CD14-positive monocyte (primary cell): ENCODE results near the gene EXOC6B. TPM values are rescaled to one million over a fixed set of nuclear protein-coding genes. Genes with fewer than 3 reads are reported as not detected.

ENCODE experiments used
- DNase-seq, 3 donors: peaks; one replicate each; pipeline ENCODE4 v3.0.0-alpha.2; 2011 to 2022
- H2AFZ ChIP-seq: 2 replicates; pipeline ENCODE4 v1.6.0; 2012; ENCODE audit warnings: mild to moderate bottlenecking, low read depth, low read length, inconsistent platforms; ENCODE audit not compliant: insufficient read depth, poor library complexity, severe bottlenecking
- H3K27ac ChIP-seq, 2 donors: 1 replicate in 1 of 2; 2 replicates in 1 of 2; pipeline ENCODE4 v1.5.1; 2012 to 2013; ENCODE audit warnings: low read length in 2 of 2, control low read depth in 1 of 2, inconsistent platforms in 1 of 2, low read depth in 1 of 2, mild to moderate bottlenecking in 1 of 2
- H3K27me3 ChIP-seq, 2 donors: one replicate each; pipeline versions ENCODE4 v1.6.0 to v1.6.1; 2011 to 2013; ENCODE audit warnings: low read length in 2 of 2; ENCODE audit not compliant: control insufficient read depth in 2 of 2, insufficient read depth in 2 of 2
- H3K36me3 ChIP-seq, 2 donors: replicated peaks in 1 of 2; 1 replicate in 1 of 2; 2 replicates in 1 of 2; pipeline versions ENCODE4 v1.5.1 to v1.6.1; 2012 to 2013; ENCODE audit warnings: low read length in 2 of 2, control low read depth in 1 of 2, inconsistent platforms in 1 of 2, mild to moderate bottlenecking in 1 of 2; ENCODE audit not compliant: insufficient read depth in 2 of 2, control insufficient read depth in 1 of 2
- H3K4me1 ChIP-seq, 2 donors: 1 replicate in 1 of 2; 2 replicates in 1 of 2; pipeline versions ENCODE4 v1.5.1 to v1.6.1; 2012 to 2013; ENCODE audit warnings: low read length in 2 of 2, control low read depth in 1 of 2, inconsistent platforms in 1 of 2, mild to moderate bottlenecking in 1 of 2, moderate library complexity in 1 of 2; ENCODE audit not compliant: insufficient read depth in 2 of 2, control insufficient read depth in 1 of 2
- H3K4me2 ChIP-seq: replicated peaks from 2 replicates; pipeline ENCODE3; 2012; ENCODE audit warnings: low read length, moderate library complexity, mild to moderate bottlenecking; ENCODE audit not compliant: poor library complexity, severe bottlenecking; ENCODE audit errors: extremely low read depth
- H3K4me3 ChIP-seq, 3 experiments: fragments of 200-600 bp in 1 of 3; sonication (generic) in 1 of 3; replicated peaks in 1 of 3; 1 replicate in 2 of 3; 2 replicates in 1 of 3; pipeline ENCODE4 v1.5.1; 2011 to 2013; ENCODE audit warnings: low read length in 3 of 3, mild to moderate bottlenecking in 3 of 3, control low read depth in 2 of 3, low read depth in 2 of 3, inconsistent platforms in 1 of 3, moderate library complexity in 1 of 3
- H3K79me2 ChIP-seq: 2 replicates; pipeline ENCODE4 v1.6.0; 2012; ENCODE audit warnings: mild to moderate bottlenecking, control low read depth, inconsistent platforms, low read length, moderate library complexity; ENCODE audit not compliant: insufficient read depth
- H3K9ac ChIP-seq: 2 replicates; pipeline ENCODE4 v1.6.0; 2017; ENCODE audit warnings: low read length, mild to moderate bottlenecking; ENCODE audit not compliant: insufficient read depth, poor library complexity, severe bottlenecking
- H3K9me3 ChIP-seq, 2 donors: replicated peaks in 1 of 2; 1 replicate in 1 of 2; 2 replicates in 1 of 2; pipeline versions ENCODE4 v1.5.1 to v1.6.1; 2012 to 2013; ENCODE audit warnings: low read length in 2 of 2, control low read depth in 1 of 2; ENCODE audit not compliant: control insufficient read depth in 1 of 2, insufficient read depth in 1 of 2
- H4K20me1 ChIP-seq: 2 replicates; pipeline ENCODE4 v1.6.0; 2012; ENCODE audit warnings: mild to moderate bottlenecking, low read length, control low read depth, moderate library complexity; ENCODE audit not compliant: insufficient read depth
- H3K27ac Mint-ChIP-seq, 7 donors: one replicate each; pipeline ENCODE4 v1.8.0; 2020; ENCODE audit warnings: mild to moderate bottlenecking in 7 of 7, mixed read lengths in 7 of 7, moderate library complexity in 6 of 7, inconsistent platforms in 2 of 7
- H3K27me3 Mint-ChIP-seq, 3 donors: one replicate each; pipeline ENCODE4 v1.8.0; 2021 to 2022; ENCODE audit warnings: low read depth in 3 of 3, mild to moderate bottlenecking in 3 of 3, mixed read lengths in 3 of 3, moderate library complexity in 3 of 3, inconsistent platforms in 1 of 3
- H3K36me3 Mint-ChIP-seq, 2 donors: one replicate each; pipeline ENCODE4 v1.8.0; 2020; ENCODE audit warnings: mixed read lengths in 2 of 2, inconsistent platforms in 1 of 2, mild to moderate bottlenecking in 1 of 2
- H3K4me1 Mint-ChIP-seq: one replicate; pipeline ENCODE4 v1.8.0; 2020; ENCODE audit warnings: mild to moderate bottlenecking, mixed read lengths
- H3K4me3 Mint-ChIP-seq, 2 donors: one replicate each; pipeline ENCODE4 v1.8.0; 2020; ENCODE audit warnings: mild to moderate bottlenecking in 2 of 2, mixed read lengths in 2 of 2, moderate library complexity in 1 of 2
- H3K9me3 Mint-ChIP-seq, 7 donors: one replicate each; pipeline ENCODE4 v1.8.0; 2020 to 2022; ENCODE audit warnings: mixed read lengths in 7 of 7, mild to moderate bottlenecking in 6 of 7, moderate library complexity in 6 of 7, inconsistent platforms in 2 of 7
- WGBS: methylation state at CpG from one replicate; pipeline ENCODE4 v1.1.5; 2013; ENCODE audit warnings: missing lambda C conversion rate; ENCODE audit not compliant: insufficient coverage; 5-methylcytosine and 5-hydroxymethylcytosine counted together
- intact Hi-C, 2 donors: fragments of 100-400 bp; cut with micrococcal nuclease; formaldehyde crosslinking; loops; one replicate each; pipeline versions ENCODE4 v1.15.0 to v1.15.1; 2023
- polyA plus RNA-seq, 3 donors: library from polyadenylated mRNA; depleted of rRNA in 1 of 3; unstranded in 2 of 3; stranded (reverse) in 1 of 3; fragments of 300-500 nt in 2 of 3; fragments of >200 nt in 1 of 3; fragmentation: Illumina TruSeq in 2 of 3; gene quantifications; 1 replicate in 2 of 3; 2 replicates in 1 of 3; pipeline ENCODE4 v1.2.3, GENCODE V29; 2012 to 2021
- TF ChIP-seq, protein P1 (sequence below): fragments of 200-600 bp; IDR thresholded peaks from one replicate; pipeline ENCODE4 v1.8.0; 2022; ENCODE audit warnings: antibody characterized with exemption, mild to moderate bottlenecking

The EXOC6B gene
- polyA plus RNA-seq, 3 donors: 1.8 to 2.8 (median 2.1) TPM

DNA sequence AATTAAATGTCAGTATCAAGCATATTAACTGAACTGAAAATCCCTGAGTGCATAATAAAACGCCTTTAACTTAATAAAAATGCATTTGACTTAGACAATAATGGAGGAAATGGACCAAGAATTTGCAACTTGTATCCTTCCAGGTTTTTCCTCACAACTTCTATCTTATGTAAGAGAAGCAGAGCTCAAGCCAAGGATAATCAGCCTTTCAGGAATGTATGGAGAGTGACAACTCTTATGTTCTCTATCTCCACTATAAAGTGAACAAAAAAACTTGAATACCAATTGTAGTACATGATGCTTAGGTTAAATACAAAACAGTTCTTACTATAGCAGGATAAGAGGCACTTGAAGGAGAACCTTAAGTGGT, 613.4 kb downstream of the EXOC6B start:
- Histone ChIP-seq H3K27ac (no peak overlapping the region), H3K36me3 (no peaks in the 10 kb centered on the region), H4K20me1 (no peaks in the 10 kb centered on the region), H3K79me2 (no peaks in the 10 kb centered on the region), H3K4me1 (no peaks in the 10 kb centered on the region), H3K9me3 (no peaks in the 10 kb centered on the region), H2AFZ (no peak overlapping the region), H3K9ac (no peak overlapping the region), H3K4me2 (no peak overlapping the region), H3K4me3 (no peak overlapping the region), H3K27me3 (no peaks in the 10 kb centered on the region)
- WGBS: no CpG with 5 or more reads among the region's 1 CpG
- H3K4me3 Mint-ChIP-seq: no peak overlapping the region
- no peaks in the 10 kb centered on the region for H3K36me3 Mint-ChIP-seq
- H3K4me1 Mint-ChIP-seq: no peaks in the 10 kb centered on the region
- H3K9me3 Mint-ChIP-seq: peaks cover 0 to 5% (median 2%) of the 10 kb centered on the region in 7 donors
- no peak for DNase-seq
- peaks cover 0 to 3% (median 2%) of the 10 kb centered on the region in 3 donors for H3K27me3 Mint-ChIP-seq
- TF ChIP-seq, protein P1, sequence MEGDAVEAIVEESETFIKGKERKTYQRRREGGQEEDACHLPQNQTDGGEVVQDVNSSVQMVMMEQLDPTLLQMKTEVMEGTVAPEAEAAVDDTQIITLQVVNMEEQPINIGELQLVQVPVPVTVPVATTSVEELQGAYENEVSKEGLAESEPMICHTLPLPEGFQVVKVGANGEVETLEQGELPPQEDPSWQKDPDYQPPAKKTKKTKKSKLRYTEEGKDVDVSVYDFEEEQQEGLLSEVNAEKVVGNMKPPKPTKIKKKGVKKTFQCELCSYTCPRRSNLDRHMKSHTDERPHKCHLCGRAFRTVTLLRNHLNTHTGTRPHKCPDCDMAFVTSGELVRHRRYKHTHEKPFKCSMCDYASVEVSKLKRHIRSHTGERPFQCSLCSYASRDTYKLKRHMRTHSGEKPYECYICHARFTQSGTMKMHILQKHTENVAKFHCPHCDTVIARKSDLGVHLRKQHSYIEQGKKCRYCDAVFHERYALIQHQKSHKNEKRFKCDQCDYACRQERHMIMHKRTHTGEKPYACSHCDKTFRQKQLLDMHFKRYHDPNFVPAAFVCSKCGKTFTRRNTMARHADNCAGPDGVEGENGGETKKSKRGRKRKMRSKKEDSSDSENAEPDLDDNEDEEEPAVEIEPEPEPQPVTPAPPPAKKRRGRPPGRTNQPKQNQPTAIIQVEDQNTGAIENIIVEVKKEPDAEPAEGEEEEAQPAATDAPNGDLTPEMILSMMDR: no peak
- intact Hi-C loops: no loop called here
- H3K27ac Mint-ChIP-seq: no peak overlapping the region

DNA sequence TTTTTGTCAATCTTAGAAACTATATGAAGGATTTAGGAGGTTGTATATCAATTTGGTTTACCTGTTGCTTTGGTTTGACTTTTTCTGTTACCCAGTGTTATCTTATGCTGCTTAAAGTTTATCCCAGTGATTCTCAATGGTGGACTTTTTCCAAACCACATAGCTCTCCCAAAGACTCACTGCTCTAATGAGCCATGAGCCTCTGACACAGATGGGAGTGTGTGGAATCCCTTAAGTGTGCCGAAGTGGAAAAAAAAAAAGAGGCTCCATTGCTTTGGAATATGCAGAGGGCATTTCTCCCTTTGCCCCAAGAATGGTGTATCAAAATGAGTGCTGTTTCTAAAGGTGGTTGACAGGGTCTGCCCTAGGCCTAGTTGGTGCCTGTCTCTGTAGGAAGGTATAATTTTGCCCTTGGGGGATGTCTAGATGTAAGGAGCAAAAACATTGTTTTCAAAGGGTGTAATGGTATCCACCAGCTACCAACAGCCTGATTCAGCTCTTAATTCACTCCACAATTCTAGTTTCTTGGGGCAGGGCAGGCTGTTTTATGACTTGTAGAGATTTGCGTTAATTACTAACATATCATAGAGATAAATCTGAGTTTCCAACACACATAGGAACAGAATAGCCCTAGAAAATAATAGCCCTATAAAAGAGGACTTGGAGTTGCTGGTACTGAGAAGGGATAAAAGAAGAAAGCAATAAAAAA, 613.9 kb downstream of the EXOC6B start:
- H3K4me2 ChIP-seq: no peak overlapping the region
- TF ChIP-seq, protein P1: no peak
- no peaks in the 10 kb centered on the region for H3K36me3 Mint-ChIP-seq
- H3K36me3 ChIP-seq: no peaks in the 10 kb centered on the region
- no peaks in the 10 kb centered on the region for H4K20me1 ChIP-seq
- no peaks in the 10 kb centered on the region for H3K27me3 ChIP-seq
- H2AFZ ChIP-seq: no peak overlapping the region
- no peak overlapping the region for H3K4me3 ChIP-seq
- peaks cover 0 to 3% (median 2%) of the 10 kb centered on the region in 3 donors for H3K27me3 Mint-ChIP-seq
- no peaks in the 10 kb centered on the region for H3K9me3 ChIP-seq
- H3K79me2 ChIP-seq: no peaks in the 10 kb centered on the region
- no peak overlapping the region for H3K4me3 Mint-ChIP-seq
- no peaks in the 10 kb centered on the region for H3K4me1 Mint-ChIP-seq
- H3K4me1 ChIP-seq: no peaks in the 10 kb centered on the region
- H3K27ac Mint-ChIP-seq: no peak overlapping the region
- H3K9ac ChIP-seq: no peak overlapping the region
- no peak for DNase-seq
- peaks cover 0 to 5% (median 2%) of the 10 kb centered on the region in 7 donors for H3K9me3 Mint-ChIP-seq
- no peak overlapping the region for H3K27ac ChIP-seq
- WGBS: no CpG with 5 or more reads among the region's 2 CpGs
- intact Hi-C loops: no loop called here
